Endothelial cell of umbilical vein (primary cell): ENCODE data around the gene CHST8. TPM values are rescaled to one million over a fixed set of nuclear protein-coding genes. Genes with fewer than 3 reads are reported as not detected.

ENCODE experiments used
- BruUV-seq: library from RNA; stranded (reverse); fragments of 400-500 nt; replicated peaks from 2 replicates; lab custom pipeline; 2021; lab: Mats Ljungman, UMichigan
- CTCF ChIA-PET: fragments of 300-600, 350-600 bp; sonication (Branson Sonifier 250); formaldehyde crosslinking; loops from one replicate; lab custom pipeline; 2021; ENCODE audit warnings: antibody characterized with exemption, inconsistent platforms; lab: Charles Lee
- POLR2A ChIA-PET: fragments of 300-600, 350-600 bp; sonication (Branson Sonifier 250); formaldehyde crosslinking; loops from one replicate; lab custom pipeline; 2021; ENCODE audit warnings: antibody characterized with exemption, inconsistent platforms; lab: Charles Lee
- DNase-seq: peaks from one replicate; pipeline ENCODE4 v3.0.0-alpha.2; 2011; ENCODE audit warnings: low read depth, low spot score
- FAIRE-seq: peaks from 2 replicates; lab custom pipeline; 2011; peaks lifted over from hg19 to GRCh38; lab: Jason Lieb, UNC
- H2AFZ ChIP-seq: 2 replicates; pipeline ENCODE4 v1.6.0; 2012; ENCODE audit warnings: low read depth, low read length, control low read depth, inconsistent platforms
- H3K27ac ChIP-seq: 2 replicates; pipeline ENCODE4 v1.5.1; 2011; ENCODE audit warnings: low read depth, mild to moderate bottlenecking, control low read depth, low read length, moderate library complexity; ENCODE audit not compliant: insufficient read depth
- H3K27me3 ChIP-seq, 2 experiments: 2 replicates each; pipeline versions ENCODE4 v1.6.0 to v1.6.1; 2011; ENCODE audit warnings: low read length in 2 of 2, mixed read lengths in 1 of 2; ENCODE audit not compliant: control insufficient read depth in 2 of 2, insufficient read depth in 2 of 2
- H3K36me3 ChIP-seq, 2 experiments: 2 replicates in 1 of 2; 3 replicates in 1 of 2; pipeline ENCODE4 v1.5.1; 2011; ENCODE audit warnings: low read length in 2 of 2, mild to moderate bottlenecking in 1 of 2, moderate library complexity in 1 of 2; ENCODE audit not compliant: control insufficient read depth in 2 of 2, insufficient read depth in 2 of 2; ENCODE audit errors: extremely low read depth in 1 of 2
- H3K4me1 ChIP-seq: 3 replicates; pipeline ENCODE4 v1.5.1; 2011; ENCODE audit warnings: mild to moderate bottlenecking, low read length; ENCODE audit not compliant: control insufficient read depth, insufficient read depth; ENCODE audit errors: extremely low read depth
- H3K4me2 ChIP-seq: 2 replicates; pipeline ENCODE4 v1.6.1; 2011; ENCODE audit warnings: low read length, control low read depth, mixed read lengths; ENCODE audit not compliant: insufficient read depth
- H3K4me3 ChIP-seq, 3 experiments: fragments of 200-600 bp in 1 of 3; sonication (generic), shearing (Covaris generic) in 1 of 3; replicated peaks in 1 of 3; 2 replicates each; pipeline ENCODE4 v1.5.1; 2011 to 2016; ENCODE audit warnings: control low read depth in 3 of 3, low read length in 3 of 3, mild to moderate bottlenecking in 2 of 3, inconsistent platforms in 1 of 3, low read depth in 1 of 3, moderate library complexity in 1 of 3; ENCODE audit not compliant: insufficient read depth in 1 of 3
- H3K79me2 ChIP-seq: 2 replicates; pipeline ENCODE4 v1.6.0; 2012; ENCODE audit warnings: low read length, inconsistent platforms; ENCODE audit not compliant: control insufficient read depth, insufficient read depth
- H3K9ac ChIP-seq: replicated peaks from 2 replicates; pipeline ENCODE3; 2011; ENCODE audit warnings: low read length, control low read depth; ENCODE audit not compliant: insufficient read depth; ENCODE audit errors: extremely low read depth
- H3K9me1 ChIP-seq: replicated peaks from 3 replicates; pipeline ENCODE4 v1.6.0; 2011; ENCODE audit warnings: mild to moderate bottlenecking, low read length; ENCODE audit not compliant: control insufficient read depth, insufficient read depth; ENCODE audit errors: extremely low read depth
- H3K9me3 ChIP-seq: replicated peaks from 2 replicates; pipeline ENCODE4 v1.5.1; 2012; ENCODE audit warnings: low read length, inconsistent platforms; ENCODE audit not compliant: control insufficient read depth, insufficient read depth
- H4K20me1 ChIP-seq: replicated peaks from 2 replicates; pipeline ENCODE3; 2011; ENCODE audit warnings: mild to moderate bottlenecking, low read length; ENCODE audit not compliant: control insufficient read depth, insufficient read depth; ENCODE audit errors: extremely low read depth
- EZH2 ChIP-seq: IDR thresholded peaks from 2 replicates; pipeline ENCODE4 v1.6.1; 2012; ENCODE audit warnings: borderline replicate concordance, low read depth, mild to moderate bottlenecking, moderate library complexity, low read length, inconsistent platforms; ENCODE audit not compliant: severe bottlenecking
- FOS ChIP-seq: IDR thresholded peaks from 2 replicates; pipeline ENCODE4 v1.6.1; 2011; ENCODE audit warnings: mild to moderate bottlenecking, low read length, moderate library complexity, borderline replicate concordance; ENCODE audit not compliant: insufficient read depth
- GATA2 ChIP-seq: IDR thresholded peaks from 2 replicates; pipeline ENCODE4 v1.7.0; 2011; ENCODE audit warnings: low read depth, mild to moderate bottlenecking, moderate library complexity, mixed read lengths, low read length; ENCODE audit not compliant: insufficient read length, insufficient read depth
- JUN ChIP-seq: IDR thresholded peaks from 2 replicates; pipeline ENCODE4 v1.6.1; 2011; ENCODE audit warnings: borderline replicate concordance, low read depth; ENCODE audit not compliant: insufficient read length, insufficient read depth
- MYC ChIP-seq: IDR thresholded peaks from one replicate; pipeline ENCODE4 v1.6.1; 2011; ENCODE audit warnings: mild to moderate bottlenecking, low read depth, low read length
- POLR2A ChIP-seq: IDR thresholded peaks from 2 replicates; pipeline ENCODE4 v1.6.1; 2012; ENCODE audit warnings: low read depth, mild to moderate bottlenecking, control low read depth, low read length
- POLR2AphosphoS5 ChIP-seq: IDR thresholded peaks from 2 replicates; pipeline ENCODE4 v1.6.1; 2012; ENCODE audit warnings: low read depth, mild to moderate bottlenecking, control low read depth, low read length, moderate library complexity; ENCODE audit not compliant: insufficient read depth
- dilution Hi-C: fragments of 300-500 bp; cut with MboI; formaldehyde crosslinking; loops from one replicate; pipeline ENCODE4 v1.15.0; 2019; ENCODE audit warnings: low sequenced_read_pairs; ENCODE audit not compliant: extremely low pct_ligation_motif_present
- intact Hi-C: fragments of 100-400 bp; cut with micrococcal nuclease; formaldehyde crosslinking; loops from one replicate; pipeline ENCODE4 v1.10.0; 2022
- polyA plus RNA-seq, 4 experiments: library from polyadenylated mRNA; depleted of rRNA in 3 of 4; stranded (reverse) in 3 of 4; unstranded in 1 of 4; fragments of >200 nt; gene quantifications; 2 replicates each; pipeline versions ENCODE4 v1.2.1 to v1.2.3, GENCODE V29; 2011 to 2012; ENCODE audit warnings: missing spikeins in 1 of 4
- total RNA-seq: library from RNA; stranded (reverse); gene quantifications from 2 replicates; pipeline ENCODE4 v1.2.3, GENCODE V29; 2021
- TF ChIP-seq, protein P1 (sequence below): IDR thresholded peaks from 2 replicates; pipeline ENCODE4 v1.6.1; 2011; ENCODE audit not compliant: insufficient read depth, insufficient read length
- TF ChIP-seq, protein P2 (sequence below), 2 donors: IDR thresholded peaks; 1 replicate in 1 of 2; 2 replicates in 1 of 2; pipeline ENCODE4 v1.5.1; 2011; ENCODE audit warnings: low read length in 2 of 2, mild to moderate bottlenecking in 2 of 2, moderate library complexity in 2 of 2, control low read depth in 1 of 2, inconsistent platforms in 1 of 2, low read depth in 1 of 2; ENCODE audit not compliant: insufficient read depth in 1 of 2; ENCODE audit errors: extremely low read depth in 1 of 2

Gene CHST8
- total and polyA plus RNA-seq, 2 donors (not counting 3 experiments of a cell fraction or from before 2014, with no cell fraction given) = not detected

DNA sequence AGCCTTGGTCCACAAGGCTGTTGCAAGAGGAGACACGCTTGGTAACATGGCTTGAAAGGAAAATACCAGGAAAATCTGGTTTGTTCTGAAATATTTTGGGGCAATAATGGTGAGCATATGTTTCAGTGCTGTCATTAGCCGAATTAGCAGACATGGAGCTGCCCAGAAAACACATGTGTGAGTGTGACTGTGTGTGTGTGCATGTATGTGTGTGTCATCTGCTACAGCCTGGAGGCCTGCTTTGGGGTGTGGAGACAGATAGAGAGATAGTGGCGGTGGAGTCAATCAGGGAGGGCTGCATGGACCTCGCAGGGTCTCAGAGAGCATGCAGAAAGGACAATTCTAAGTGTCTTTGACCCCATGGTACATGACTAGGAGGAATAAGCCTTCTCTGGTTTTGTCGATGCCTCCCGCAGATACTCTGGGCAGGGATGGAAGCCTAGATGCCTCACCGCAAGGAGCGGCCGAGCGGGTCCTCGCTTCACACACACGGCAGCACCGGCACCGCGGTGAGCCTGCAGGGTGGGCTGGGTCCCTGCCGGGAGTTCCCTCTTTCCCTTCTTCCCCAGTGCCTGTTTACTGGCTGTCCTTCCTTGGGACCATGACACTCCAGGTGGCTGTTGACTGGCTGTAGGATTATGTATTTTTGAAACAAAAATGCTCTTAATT, 178.4 kb downstream of the CHST8 start:
- no peak overlapping the region for H3K4me3 ChIP-seq
- DNase-seq (no peak), FAIRE-seq (no peak)
- H2AFZ ChIP-seq = no peak overlapping the region
- H3K9me3 ChIP-seq = no peaks in the 10 kb centered on the region
- intact Hi-C loops = no loop called here
- no peak overlapping the region for H3K9ac ChIP-seq
- peaks cover 2 to 40% of the 10 kb centered on the region in 2 experiments for H3K36me3 ChIP-seq
- dilution Hi-C loops = no loop called here
- peaks cover 10% of the 10 kb centered on the region for H3K4me1 ChIP-seq
- peaks cover 4% of the 10 kb centered on the region for H3K79me2 ChIP-seq
- no TSS peak for BruUV-seq
- POLR2A ChIA-PET = no interaction called here
- no peaks in the 10 kb centered on the region for H4K20me1 ChIP-seq
- H3K27me3 ChIP-seq = no peaks in the 10 kb centered on the region
- CTCF ChIA-PET = no interaction called here
- H3K4me2 ChIP-seq = no peak overlapping the region
- no peaks in the 10 kb centered on the region for H3K9me1 ChIP-seq
- H3K27ac ChIP-seq = no peak overlapping the region
- no peak for TF ChIP-seq GATA2
- TF ChIP-seq, protein P1, sequence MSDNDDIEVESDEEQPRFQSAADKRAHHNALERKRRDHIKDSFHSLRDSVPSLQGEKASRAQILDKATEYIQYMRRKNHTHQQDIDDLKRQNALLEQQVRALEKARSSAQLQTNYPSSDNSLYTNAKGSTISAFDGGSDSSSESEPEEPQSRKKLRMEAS = no peak
- TF ChIP-seq, protein P2, sequence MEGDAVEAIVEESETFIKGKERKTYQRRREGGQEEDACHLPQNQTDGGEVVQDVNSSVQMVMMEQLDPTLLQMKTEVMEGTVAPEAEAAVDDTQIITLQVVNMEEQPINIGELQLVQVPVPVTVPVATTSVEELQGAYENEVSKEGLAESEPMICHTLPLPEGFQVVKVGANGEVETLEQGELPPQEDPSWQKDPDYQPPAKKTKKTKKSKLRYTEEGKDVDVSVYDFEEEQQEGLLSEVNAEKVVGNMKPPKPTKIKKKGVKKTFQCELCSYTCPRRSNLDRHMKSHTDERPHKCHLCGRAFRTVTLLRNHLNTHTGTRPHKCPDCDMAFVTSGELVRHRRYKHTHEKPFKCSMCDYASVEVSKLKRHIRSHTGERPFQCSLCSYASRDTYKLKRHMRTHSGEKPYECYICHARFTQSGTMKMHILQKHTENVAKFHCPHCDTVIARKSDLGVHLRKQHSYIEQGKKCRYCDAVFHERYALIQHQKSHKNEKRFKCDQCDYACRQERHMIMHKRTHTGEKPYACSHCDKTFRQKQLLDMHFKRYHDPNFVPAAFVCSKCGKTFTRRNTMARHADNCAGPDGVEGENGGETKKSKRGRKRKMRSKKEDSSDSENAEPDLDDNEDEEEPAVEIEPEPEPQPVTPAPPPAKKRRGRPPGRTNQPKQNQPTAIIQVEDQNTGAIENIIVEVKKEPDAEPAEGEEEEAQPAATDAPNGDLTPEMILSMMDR (IDR thresholded peaks at IDR 0.05; ENCODE audit: extremely low read depth in 1 of 2, insufficient read depth in 1 of 2, low read depth in 1 of 2, low read length in 2 of 2) = no peak
- no peak for TF ChIP-seq EZH2
- TF ChIP-seq JUN = no peak
- no peak for TF ChIP-seq POLR2A
- no peak for TF ChIP-seq FOS
- TF ChIP-seq POLR2AphosphoS5 = no peak
- TF ChIP-seq MYC = no peak
